ENCODE results near the gene EMSY. TPM values are rescaled to one million over a fixed set of nuclear protein-coding genes. Genes with fewer than 3 reads are reported as not detected.
"Not testable (repeated sequence)": the region's sequence is repeated elsewhere in the genome, so short reads cannot be mapped to it uniquely, and the experiment has no call there.

EMSY gene
- total RNA-seq, 1 experiment from 2014 or later: 52.4 TPM

- no peaks in the 10 kb centered on the region for H3K9me3 ChIP-seq (ENCODE audit: low read depth, low read length, poor library complexity, severe bottlenecking)
- ChIA-PET POLR2A (ENCODE audit: low non-redundant PET) (no interaction called here), CTCF (no interaction called here)
- intact Hi-C loops (cut with micrococcal nuclease; ENCODE audit: unreplicated experiment): no loop called here
- no TSS peak for BruUV-seq (replicated peaks)
- H3K27ac ChIP-seq (ENCODE audit: low read depth, low read length, poor library complexity, severe bottlenecking): no peak overlapping the region
- no peak overlapping the region for H3K4me3 ChIP-seq (ENCODE audit: low read depth, low read length, poor library complexity, severe bottlenecking)
- H3K4me1 ChIP-seq (ENCODE audit: insufficient read depth, low read length, poor library complexity, severe bottlenecking): no peaks in the 10 kb centered on the region
- H3K27me3 ChIP-seq (replicated peaks; ENCODE audit: insufficient read depth, low read depth, low read length, poor library complexity): no peaks in the 10 kb centered on the region
- DNase-seq (ENCODE audit: low spot score): no peak
- no peak for TF ChIP-seq CTCF (conservative IDR thresholded peaks at IDR 0.05; ENCODE audit: low read depth, low read length)
- no peak for TF ChIP-seq EZH2 (IDR thresholded peaks at IDR 0.05; ENCODE audit: borderline replicate concordance, low read depth, low read length, poor library complexity, severe bottlenecking)
- no peaks in the 10 kb centered on the region for H3K36me3 ChIP-seq (ENCODE audit: insufficient read depth, low read length, poor library complexity, severe bottlenecking)
Observed at GRCh38 chr11:76592961-76593360, 148.1 kb downstream of the EMSY start.

GRCh38 chr11:76595091-76595490 is 150.3 kb downstream of the EMSY start:
- H3K36me3 ChIP-seq (ENCODE audit: insufficient read depth, low read length, poor library complexity, severe bottlenecking); H3K4me3 ChIP-seq (ENCODE audit: low read depth, low read length, poor library complexity, severe bottlenecking); H3K27ac ChIP-seq (ENCODE audit: low read depth, low read length, poor library complexity, severe bottlenecking); CTCF ChIA-PET; POLR2A ChIA-PET (ENCODE audit: low non-redundant PET); H3K9me3 ChIP-seq (ENCODE audit: low read depth, low read length, poor library complexity, severe bottlenecking); DNase-seq (ENCODE audit: low spot score); H3K27me3 ChIP-seq (replicated peaks; ENCODE audit: insufficient read depth, low read depth, low read length, poor library complexity); H3K4me1 ChIP-seq (ENCODE audit: insufficient read depth, low read length, poor library complexity, severe bottlenecking); BruUV-seq (replicated peaks); intact Hi-C loops (cut with micrococcal nuclease; ENCODE audit: unreplicated experiment): not testable (repeated sequence)

- ChIA-PET POLR2A (ENCODE audit: low non-redundant PET) (no interaction called here), CTCF (no interaction called here)
- no TSS peak for BruUV-seq (replicated peaks)
- Histone ChIP-seq H3K4me1 (ENCODE audit: insufficient read depth, low read length, poor library complexity, severe bottlenecking) (no peaks in the 10 kb centered on the region), H3K4me3 (ENCODE audit: low read depth, low read length, poor library complexity, severe bottlenecking) (no peak overlapping the region), H3K27ac (ENCODE audit: low read depth, low read length, poor library complexity, severe bottlenecking) (no peak overlapping the region), H3K36me3 (ENCODE audit: insufficient read depth, low read length, poor library complexity, severe bottlenecking) (no peaks in the 10 kb centered on the region), H3K27me3 (replicated peaks; ENCODE audit: insufficient read depth, low read depth, low read length, poor library complexity) (no peaks in the 10 kb centered on the region), H3K9me3 (ENCODE audit: low read depth, low read length, poor library complexity, severe bottlenecking) (no peaks in the 10 kb centered on the region)
- intact Hi-C loops (cut with micrococcal nuclease; ENCODE audit: unreplicated experiment): no loop called here
- no peak for DNase-seq (ENCODE audit: low spot score)
- TF ChIP-seq CTCF (conservative IDR thresholded peaks at IDR 0.05; ENCODE audit: low read depth, low read length) (no peak), EZH2 (IDR thresholded peaks at IDR 0.05; ENCODE audit: borderline replicate concordance, low read depth, low read length, poor library complexity, severe bottlenecking) (no peak)
Observed at GRCh38 chr11:76596652-76597051, 151.8 kb downstream of the EMSY start.
